Dendritic cell treated with granulocyte-macrophage colony-stimulating factor and Interleukin-4, amounts not matched to agents 40 ng/mL and 50 ng/mL, for 4 days (primary cell): ENCODE results near the gene TMEM170B.

Experiments
- H3K27ac Mint-ChIP-seq: one replicate; pipeline ENCODE4 v1.8.0; 2022; ENCODE audit warnings: mild to moderate bottlenecking, mixed read lengths
- H3K27me3 Mint-ChIP-seq: one replicate; pipeline ENCODE4 v1.8.0; 2022; ENCODE audit warnings: mild to moderate bottlenecking, mixed read lengths
- H3K36me3 Mint-ChIP-seq: one replicate; pipeline ENCODE4 v1.8.0; 2022; ENCODE audit warnings: low read depth, mixed read lengths
- H3K4me1 Mint-ChIP-seq: one replicate; pipeline ENCODE4 v1.8.0; 2022; ENCODE audit warnings: low read depth, mixed read lengths
- H3K4me3 Mint-ChIP-seq: one replicate; pipeline ENCODE4 v1.8.0; 2022; ENCODE audit warnings: mild to moderate bottlenecking, moderate library complexity, mixed read lengths
- H3K9me3 Mint-ChIP-seq: one replicate; pipeline ENCODE4 v1.8.0; 2022; ENCODE audit warnings: mixed read lengths
- intact Hi-C: fragments of 100-400 bp; cut with micrococcal nuclease; formaldehyde crosslinking; loops from one replicate; pipeline ENCODE4 v1.15.0; 2022

The TMEM170B gene

DNA sequence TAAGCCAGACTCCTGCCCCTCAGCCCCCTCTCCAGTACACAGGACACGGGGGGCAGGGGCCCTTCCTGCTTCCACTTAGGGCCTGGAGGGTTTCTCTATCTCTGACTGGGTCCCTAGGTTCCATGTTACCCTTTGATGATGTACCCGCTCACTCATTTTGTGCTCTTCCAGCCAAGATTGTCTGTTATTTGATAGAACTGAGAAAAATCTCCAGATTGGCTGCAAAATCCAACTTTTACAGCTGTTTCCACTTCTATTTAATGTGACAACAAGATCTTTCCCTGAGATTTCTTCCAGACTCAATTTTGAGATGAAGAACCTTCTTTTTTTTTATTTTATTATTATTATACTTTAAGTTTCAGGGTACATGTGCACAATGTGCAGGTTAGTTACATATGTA is 85.7 kb downstream of the TMEM170B start:
- no peak overlapping the region for H3K4me3 Mint-ChIP-seq
- intact Hi-C loops = no loop called here
- H3K36me3 Mint-ChIP-seq = no peaks in the 10 kb centered on the region
- no peak overlapping the region for H3K27ac Mint-ChIP-seq
- no peaks in the 10 kb centered on the region for H3K27me3 Mint-ChIP-seq
- no peaks in the 10 kb centered on the region for H3K9me3 Mint-ChIP-seq
- H3K4me1 Mint-ChIP-seq = peaks cover 3% of the 10 kb centered on the region

DNA sequence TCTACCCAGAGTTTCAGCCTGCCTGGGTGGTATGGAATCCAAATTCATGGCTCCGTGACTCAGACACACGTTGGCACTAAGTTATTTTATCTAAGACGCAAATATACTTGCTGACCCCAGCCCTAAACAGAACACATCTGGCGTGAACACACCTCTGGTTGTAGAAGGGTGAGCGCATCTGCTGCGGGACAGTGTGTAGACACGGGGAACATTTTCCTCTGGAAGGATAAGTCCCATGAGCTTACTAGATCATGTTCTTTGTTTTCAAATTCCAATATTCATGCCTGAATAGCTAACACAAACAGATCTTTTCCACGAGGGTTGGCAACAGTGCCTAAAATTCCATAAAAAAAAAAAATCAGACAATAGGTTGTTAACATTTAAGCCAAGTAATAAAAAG is 87.8 kb downstream of the TMEM170B start:
- Mint-ChIP-seq H3K36me3 (no peaks in the 10 kb centered on the region), H3K4me1 (peaks cover 5% of the 10 kb centered on the region), H3K27me3 (no peaks in the 10 kb centered on the region), H3K9me3 (no peaks in the 10 kb centered on the region), H3K27ac (no peak overlapping the region), H3K4me3 (no peak overlapping the region)
- intact Hi-C loops = no loop called here

DNA sequence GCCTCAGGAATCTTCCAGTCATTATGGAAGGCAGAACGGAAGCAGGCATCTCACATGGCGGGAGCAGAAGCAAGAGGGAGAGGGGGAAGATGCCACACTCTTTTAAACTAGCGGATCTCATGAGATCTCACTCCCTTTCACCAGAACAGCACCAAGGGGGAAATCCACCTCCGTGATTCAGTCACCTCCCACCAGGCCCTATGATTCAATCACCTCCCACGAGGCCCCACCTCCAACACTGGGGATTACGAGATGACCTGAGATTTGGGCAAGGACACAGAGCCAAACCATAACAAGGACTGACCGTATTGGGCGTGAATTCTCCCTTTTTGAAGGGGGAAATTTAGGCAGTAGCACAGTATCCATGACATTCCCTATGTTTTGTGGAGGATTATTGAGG is 88.8 kb downstream of the TMEM170B start:
- Mint-ChIP-seq H3K36me3 (no peaks in the 10 kb centered on the region), H3K27ac (no peak overlapping the region), H3K4me3 (no peak overlapping the region), H3K9me3 (no peaks in the 10 kb centered on the region), H3K4me1 (peaks cover 5% of the 10 kb centered on the region), H3K27me3 (no peaks in the 10 kb centered on the region)
- intact Hi-C loops = no loop called here

DNA sequence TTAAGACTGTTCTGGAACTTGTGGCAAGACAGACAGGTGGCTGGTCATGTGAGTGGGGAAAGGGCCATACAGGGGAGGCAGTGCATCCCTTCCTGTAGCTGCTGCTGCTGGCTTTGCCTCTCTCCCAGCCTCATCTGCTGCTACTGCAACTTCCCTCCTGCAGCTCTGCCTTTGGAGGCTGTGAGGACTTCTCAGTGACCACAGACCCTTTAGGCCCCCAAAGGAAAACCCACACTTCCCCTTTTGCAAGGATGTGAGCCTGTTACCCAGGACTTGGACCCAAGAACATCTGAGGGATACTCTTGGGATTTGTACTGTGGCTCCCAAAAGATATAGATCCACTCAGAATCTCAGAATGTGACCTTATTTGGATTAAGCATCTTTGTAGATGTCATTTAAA is 91.0 kb downstream of the TMEM170B start:
- no peaks in the 10 kb centered on the region for H3K9me3 Mint-ChIP-seq
- no peak overlapping the region for H3K27ac Mint-ChIP-seq
- H3K36me3 Mint-ChIP-seq = no peaks in the 10 kb centered on the region
- H3K27me3 Mint-ChIP-seq = no peaks in the 10 kb centered on the region
- peaks cover 5% of the 10 kb centered on the region for H3K4me1 Mint-ChIP-seq
- intact Hi-C loops = no loop called here
- no peak overlapping the region for H3K4me3 Mint-ChIP-seq

DNA sequence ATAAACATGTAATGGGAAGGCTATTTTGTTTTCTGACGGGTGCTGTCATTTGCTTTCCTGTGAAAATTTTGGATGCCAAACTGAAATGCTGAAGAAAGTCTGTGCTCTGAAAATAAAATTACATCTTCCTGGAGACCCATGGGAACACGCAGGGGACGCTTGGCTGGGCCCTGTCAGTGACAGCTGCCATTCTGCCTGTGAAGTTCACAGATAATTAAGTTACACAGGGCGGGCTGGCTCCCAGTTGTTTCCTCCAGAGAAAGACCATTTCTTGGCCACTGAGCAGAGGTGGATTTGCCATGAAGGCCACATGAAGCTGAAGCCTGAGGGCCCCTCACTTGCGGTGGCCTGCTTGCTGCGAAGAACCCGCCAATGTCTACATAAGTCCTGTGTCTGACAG is 93.5 kb downstream of the TMEM170B start:
- H3K4me3 Mint-ChIP-seq = no peak overlapping the region
- no peaks in the 10 kb centered on the region for H3K9me3 Mint-ChIP-seq
- peaks cover 5% of the 10 kb centered on the region for H3K4me1 Mint-ChIP-seq
- H3K27ac Mint-ChIP-seq = no peak overlapping the region
- H3K36me3 Mint-ChIP-seq = no peaks in the 10 kb centered on the region
- intact Hi-C loops = no loop called here
- H3K27me3 Mint-ChIP-seq = no peaks in the 10 kb centered on the region

DNA sequence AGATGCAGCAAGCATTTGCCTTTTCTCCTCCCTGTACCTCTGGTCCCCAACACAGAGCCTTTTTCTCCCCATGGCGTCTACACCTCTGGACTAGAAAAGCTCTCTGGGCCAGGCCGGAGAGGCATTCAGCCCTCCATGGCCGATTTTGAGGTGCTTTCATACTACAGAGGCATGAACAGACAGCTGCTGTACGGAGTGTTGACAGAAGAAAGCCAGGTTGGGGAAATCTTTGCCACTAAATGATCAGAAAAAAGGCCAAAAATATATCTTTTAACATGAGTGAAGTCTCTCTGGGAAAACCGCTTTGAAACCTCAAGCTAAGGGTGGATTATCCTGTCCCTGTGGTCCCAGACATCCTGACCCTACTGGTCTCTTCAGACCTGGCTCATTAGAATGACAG is 94.0 kb downstream of the TMEM170B start:
- H3K4me1 Mint-ChIP-seq = peaks cover 5% of the 10 kb centered on the region
- no peaks in the 10 kb centered on the region for H3K9me3 Mint-ChIP-seq
- intact Hi-C loops = no loop called here
- H3K27me3 Mint-ChIP-seq = no peaks in the 10 kb centered on the region
- H3K4me3 Mint-ChIP-seq = no peak overlapping the region
- no peak overlapping the region for H3K27ac Mint-ChIP-seq
- no peaks in the 10 kb centered on the region for H3K36me3 Mint-ChIP-seq

DNA sequence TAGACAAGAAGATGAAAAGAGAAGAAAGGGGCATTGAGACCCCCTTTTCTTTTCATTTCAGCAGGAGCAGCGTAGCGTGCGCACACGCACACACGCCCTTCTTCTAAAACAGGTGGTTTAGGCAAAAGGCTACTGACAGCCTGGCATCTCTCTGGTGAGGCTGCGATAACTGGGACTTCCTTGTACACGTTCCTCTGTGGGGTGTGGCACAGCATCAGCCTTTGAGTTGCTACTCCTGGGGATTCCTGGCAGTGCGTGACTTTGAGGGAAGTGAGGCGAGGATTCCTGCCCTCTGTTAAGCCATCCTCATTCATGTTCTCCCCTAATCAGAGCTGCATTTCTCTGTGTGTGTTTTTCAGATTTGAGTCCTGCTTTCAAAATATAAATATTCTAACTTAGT is 94.7 kb downstream of the TMEM170B start:
- H3K27me3 Mint-ChIP-seq = no peaks in the 10 kb centered on the region

DNA sequence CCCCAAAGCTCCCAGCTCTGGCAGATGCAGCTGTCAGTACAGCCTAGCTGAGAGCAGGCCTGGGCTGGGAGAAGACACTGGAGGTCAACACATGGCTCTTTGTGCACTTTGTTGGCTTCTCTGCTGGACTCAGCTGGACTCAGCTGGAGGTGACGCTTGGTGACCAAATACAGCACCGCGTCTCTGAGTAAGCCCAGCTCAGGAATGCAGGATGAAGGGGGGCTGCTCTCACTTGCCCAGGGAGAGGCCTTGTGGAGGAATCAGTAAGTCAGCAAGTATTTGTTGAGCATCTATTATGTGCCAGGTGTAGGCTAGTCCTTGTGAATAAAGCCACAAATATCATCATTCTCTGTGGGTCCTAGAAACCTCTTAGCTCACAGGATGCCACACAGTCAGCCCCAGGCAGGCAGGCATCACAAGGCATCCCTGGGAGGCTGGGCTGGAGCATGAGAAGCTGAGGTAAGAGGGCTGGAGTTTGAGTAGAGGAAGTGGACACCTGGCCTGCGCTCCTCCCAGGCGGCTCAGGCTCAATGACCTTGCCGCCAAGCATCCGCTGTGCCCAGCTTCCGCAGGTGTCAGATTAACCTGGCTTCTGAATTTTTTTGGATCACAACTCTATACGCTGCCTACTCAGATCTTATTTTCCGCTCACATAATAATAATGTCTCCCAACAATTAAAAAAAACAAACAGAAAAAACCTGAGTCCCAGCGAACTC is 95.4 kb downstream of the TMEM170B start:
- no peaks in the 10 kb centered on the region for H3K36me3 Mint-ChIP-seq
- H3K27ac Mint-ChIP-seq = no peak overlapping the region
- H3K4me1 Mint-ChIP-seq = peaks cover 5% of the 10 kb centered on the region
- H3K9me3 Mint-ChIP-seq = no peaks in the 10 kb centered on the region
- no peaks in the 10 kb centered on the region for H3K27me3 Mint-ChIP-seq
- intact Hi-C loops = no loop called here
- H3K4me3 Mint-ChIP-seq = no peak overlapping the region

More for the DNA sequence above, 94.7 kb downstream of the TMEM170B start:
- Mint-ChIP-seq H3K4me3 (no peak overlapping the region), H3K27ac (no peak overlapping the region), H3K9me3 (no peaks in the 10 kb centered on the region), H3K36me3 (no peaks in the 10 kb centered on the region), H3K4me1 (peaks cover 5% of the 10 kb centered on the region)
- intact Hi-C loops = no loop called here
